ENCODE data around the gene ME2.

DNA sequence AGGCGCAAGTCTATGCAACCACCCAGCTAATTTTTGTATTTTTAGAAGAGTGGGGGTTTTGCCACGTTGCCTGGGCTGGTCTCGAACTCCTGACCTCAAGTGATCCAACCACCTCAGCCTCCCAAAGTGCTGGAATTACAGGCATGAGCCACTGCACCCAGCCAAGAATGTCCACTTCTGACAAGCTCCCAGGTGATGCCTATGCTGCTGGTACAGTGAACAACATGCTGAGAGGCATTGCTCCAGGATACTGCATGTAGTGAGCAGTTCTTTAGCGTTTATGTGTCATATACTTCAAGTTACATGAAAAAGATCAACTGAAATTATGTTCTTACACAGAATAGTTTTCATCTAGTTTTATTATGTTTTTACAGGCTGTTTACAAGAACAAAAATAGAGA is 71.7 kb downstream of the ME2 start:
- TF ChIP-seq, protein P1, sequence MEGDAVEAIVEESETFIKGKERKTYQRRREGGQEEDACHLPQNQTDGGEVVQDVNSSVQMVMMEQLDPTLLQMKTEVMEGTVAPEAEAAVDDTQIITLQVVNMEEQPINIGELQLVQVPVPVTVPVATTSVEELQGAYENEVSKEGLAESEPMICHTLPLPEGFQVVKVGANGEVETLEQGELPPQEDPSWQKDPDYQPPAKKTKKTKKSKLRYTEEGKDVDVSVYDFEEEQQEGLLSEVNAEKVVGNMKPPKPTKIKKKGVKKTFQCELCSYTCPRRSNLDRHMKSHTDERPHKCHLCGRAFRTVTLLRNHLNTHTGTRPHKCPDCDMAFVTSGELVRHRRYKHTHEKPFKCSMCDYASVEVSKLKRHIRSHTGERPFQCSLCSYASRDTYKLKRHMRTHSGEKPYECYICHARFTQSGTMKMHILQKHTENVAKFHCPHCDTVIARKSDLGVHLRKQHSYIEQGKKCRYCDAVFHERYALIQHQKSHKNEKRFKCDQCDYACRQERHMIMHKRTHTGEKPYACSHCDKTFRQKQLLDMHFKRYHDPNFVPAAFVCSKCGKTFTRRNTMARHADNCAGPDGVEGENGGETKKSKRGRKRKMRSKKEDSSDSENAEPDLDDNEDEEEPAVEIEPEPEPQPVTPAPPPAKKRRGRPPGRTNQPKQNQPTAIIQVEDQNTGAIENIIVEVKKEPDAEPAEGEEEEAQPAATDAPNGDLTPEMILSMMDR (IDR thresholded peaks at IDR 0.05): no peak
- TF ChIP-seq POLR2A (IDR thresholded peaks at IDR 0.05): no peak
